Thyroid gland (tissue), 4 donors: ENCODE data around the gene KRT34.

Experiments
- CTCF ChIP-seq, 6 experiments: fragments of 200-600 bp in 3 of 6; fragments of 450-650 bp in 3 of 6; sonication (generic) in 3 of 6; IDR thresholded peaks; one replicate each; pipeline ENCODE4 v1.5.1; 2016 to 2019; ENCODE audit warnings: antibody characterized with exemption in 6 of 6, mild to moderate bottlenecking in 2 of 6, inconsistent platforms in 1 of 6, moderate library complexity in 1 of 6
- POLR2A ChIP-seq, 2 donors: fragments of 450-650 bp; IDR thresholded peaks; one replicate each; pipeline ENCODE4 v1.6.1; 2017; ENCODE audit warnings: antibody characterized with exemption in 2 of 2, mild to moderate bottlenecking in 2 of 2, moderate library complexity in 1 of 2

GRCh38 chr17:41331606-41332005, 50.5 kb downstream of the KRT34 start:
- no peak for TF ChIP-seq CTCF (IDR thresholded peaks at IDR 0.05)
- TF ChIP-seq POLR2A (IDR thresholded peaks at IDR 0.05), result no peak
